Activated naive CD4-positive, alpha-beta T cell treated with anti-CD3 and anti-CD28 coated beads, Interleukin-2, amount 50 U/mL, for 16 hours (primary cell): ENCODE results near the gene CMTM6.
"Not testable (repeated sequence)": the region's sequence is repeated elsewhere in the genome, so short reads cannot be mapped to it uniquely, and the experiment has no call there.

Experiments
- DNase-seq: peaks from one replicate; pipeline ENCODE4 v3.0.0-alpha.2; 2020

The CMTM6 gene

GRCh38 chr3:32463415-32463814 is 39.2 kb downstream of the CMTM6 start:
- not testable (repeated sequence) for DNase-seq

GRCh38 chr3:32462191-32462986 is 40.3 kb downstream of the CMTM6 start:
- not testable (repeated sequence) for DNase-seq

- not testable (repeated sequence) for DNase-seq
Observed at GRCh38 chr3:32460817-32461496, 41.7 kb downstream of the CMTM6 start.

- DNase-seq, result peak; percentile 55
Observed at GRCh38 chr3:32460031-32460749, 42.5 kb downstream of the CMTM6 start.

- no peak for DNase-seq
Observed at GRCh38 chr3:32459450-32459849, 43.2 kb downstream of the CMTM6 start.

- DNase-seq, result peak; percentile 43
Observed at GRCh38 chr3:32457971-32458471, 44.6 kb downstream of the CMTM6 start.

- no peak for DNase-seq
Observed at GRCh38 chr3:32456429-32457130, 46.1 kb downstream of the CMTM6 start.

GRCh38 chr3:32455609-32456428 is 46.8 kb downstream of the CMTM6 start:
- DNase-seq, result no peak

GRCh38 chr3:32454731-32455608 is 47.7 kb downstream of the CMTM6 start:
- no peak for DNase-seq

GRCh38 chr3:32454111-32454510 is 48.5 kb downstream of the CMTM6 start:
- DNase-seq, result no peak

- DNase-seq, result no peak
Observed at GRCh38 chr3:32453346-32453745, 49.3 kb downstream of the CMTM6 start.

GRCh38 chr3:32452009-32452408 is 50.6 kb downstream of the CMTM6 start:
- DNase-seq, result no peak

GRCh38 chr3:32450992-32451659 is 51.5 kb downstream of the CMTM6 start:
- DNase-seq, result no peak

- no peak for DNase-seq
Observed at GRCh38 chr3:32450426-32450825, 52.2 kb downstream of the CMTM6 start.

- DNase-seq, result no peak
Observed at GRCh38 chr3:32449691-32450090, 53.0 kb downstream of the CMTM6 start.

- no peak for DNase-seq
Observed at GRCh38 chr3:32448686-32449474, 53.8 kb downstream of the CMTM6 start.

GRCh38 chr3:32447865-32448400 is 54.7 kb downstream of the CMTM6 start:
- DNase-seq, result no peak

- no peak for DNase-seq
Observed at GRCh38 chr3:32443478-32443877, 59.2 kb downstream of the CMTM6 start.

GRCh38 chr3:32442766-32443165 is 59.9 kb downstream of the CMTM6 start:
- DNase-seq, result no peak
